ENCODE results near the gene TTC39B. TPM values are rescaled to one million over a fixed set of nuclear protein-coding genes. Genes with fewer than 3 reads are reported as not detected.

Gene TTC39B
- total and polyA plus RNA-seq, 2 donors (not counting 3 experiments of a cell fraction or from before 2014, with no cell fraction given) = 1.0 to 5.4 TPM

DNA sequence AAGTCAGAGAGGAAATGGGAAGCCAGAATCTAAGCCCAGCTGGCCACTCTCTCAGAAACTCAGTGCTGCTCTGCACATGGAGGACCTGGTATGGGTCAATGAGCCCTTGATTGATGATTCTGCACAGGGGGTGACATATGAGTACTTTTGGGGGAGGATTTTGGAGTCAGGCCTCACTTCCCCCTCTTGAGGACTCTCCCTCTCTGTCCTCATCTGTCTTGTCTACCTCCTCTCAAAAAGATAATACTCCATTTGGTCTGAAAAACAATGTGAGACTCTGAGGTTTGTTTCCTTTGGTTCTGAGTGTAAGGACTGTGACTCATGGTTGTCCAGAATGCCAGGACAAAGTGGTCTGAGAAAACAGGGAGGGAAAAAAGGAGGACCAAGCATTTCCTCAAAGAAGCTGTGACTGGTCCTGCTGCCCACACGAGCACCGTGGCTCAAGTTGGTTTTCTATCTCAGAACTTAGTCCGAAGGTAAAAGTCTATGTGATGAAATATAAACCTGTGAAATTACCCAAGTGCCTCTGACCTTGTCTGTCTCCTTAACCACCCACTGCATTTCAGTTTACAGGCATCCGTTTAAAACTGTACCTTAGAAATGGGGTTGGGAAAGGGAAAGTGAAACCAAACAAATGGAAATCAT is 11.1 kb downstream of the TTC39B start:
- intact Hi-C loops (cut with micrococcal nuclease) (loop anchor here (1.0 to 2.0 kb wide), 3 partner anchors 11 to 127 kb away; partner anchors contain the start of genes SNAPC3 and TTC39B), dilution Hi-C loops (cut with MboI; ENCODE audit: extremely low pct_ligation_motif_present, low sequenced_read_pairs) (no loop called here)
- Histone ChIP-seq H3K4me3 (replicated peaks in 1 of 3; ENCODE audit: insufficient read depth in 1 of 3, low read depth in 1 of 3, low read length in 3 of 3) (peak overlapping the region; percentile 29 to 85 (median 55)), H3K9me1 (replicated peaks; ENCODE audit: control insufficient read depth, extremely low read depth, insufficient read depth, low read length) (no peaks in the 10 kb centered on the region), H2AFZ (ENCODE audit: low read depth, low read length) (peak overlapping the region; percentile 74), H3K4me2 (ENCODE audit: insufficient read depth, low read length) (peak overlapping the region; percentile 95), H3K27ac (ENCODE audit: insufficient read depth, low read depth, low read length) (peak overlapping the region; percentile 90), H3K79me2 (ENCODE audit: control insufficient read depth, insufficient read depth, low read length) (no peaks in the 10 kb centered on the region), H3K4me1 (ENCODE audit: control insufficient read depth, extremely low read depth, insufficient read depth, low read length) (peaks cover 9% of the 10 kb centered on the region), H3K36me3 (ENCODE audit: control insufficient read depth in 2 of 2, extremely low read depth in 1 of 2, insufficient read depth in 2 of 2, low read length in 2 of 2) (no peaks in the 10 kb centered on the region), H3K9ac (replicated peaks; ENCODE audit: extremely low read depth, insufficient read depth, low read length) (peak overlapping the region; percentile 89), H3K27me3 (ENCODE audit: control insufficient read depth in 2 of 2, insufficient read depth in 2 of 2, low read length in 2 of 2) (no peaks in the 10 kb centered on the region), H3K9me3 (replicated peaks; ENCODE audit: control insufficient read depth, insufficient read depth, low read length) (no peaks in the 10 kb centered on the region), H4K20me1 (replicated peaks; ENCODE audit: control insufficient read depth, extremely low read depth, insufficient read depth, low read length) (no peaks in the 10 kb centered on the region)
- DNase-seq (ENCODE audit: low read depth, low spot score) (peak; percentile 87), FAIRE-seq (peak; percentile 94)
- CTCF ChIA-PET = interaction anchor here (1.1 to 1.9 kb wide), 4 partner anchors 9 to 47 kb away, joined by 3 to 9 read pairs (median 6); partner anchors contain the start of gene TTC39B
- BruUV-seq (replicated peaks) = TSS peak; percentile 88
- TF ChIP-seq JUN (IDR thresholded peaks at IDR 0.05; ENCODE audit: borderline replicate concordance, insufficient read depth, insufficient read length, low read depth) (peak; percentile 9), MYC (IDR thresholded peaks at IDR 0.05; ENCODE audit: low read depth, low read length) (no peak), POLR2AphosphoS5 (IDR thresholded peaks at IDR 0.05; ENCODE audit: insufficient read depth, low read depth, low read length) (peak; percentile 16), POLR2A (IDR thresholded peaks at IDR 0.05; ENCODE audit: low read depth, low read length) (no peak), FOS (IDR thresholded peaks at IDR 0.05; ENCODE audit: borderline replicate concordance, insufficient read depth, low read length) (peak; percentile 61)
- POLR2A ChIA-PET = no interaction called here

- Histone ChIP-seq H3K4me3 (replicated peaks in 1 of 3; ENCODE audit: insufficient read depth in 1 of 3, low read depth in 1 of 3, low read length in 3 of 3) (no peak overlapping the region), H3K9me1 (replicated peaks; ENCODE audit: control insufficient read depth, extremely low read depth, insufficient read depth, low read length) (no peaks in the 10 kb centered on the region), H3K27ac (ENCODE audit: insufficient read depth, low read depth, low read length) (no peak overlapping the region), H3K4me2 (ENCODE audit: insufficient read depth, low read length) (no peak overlapping the region), H3K27me3 (ENCODE audit: control insufficient read depth in 2 of 2, insufficient read depth in 2 of 2, low read length in 2 of 2) (no peaks in the 10 kb centered on the region), H3K4me1 (ENCODE audit: control insufficient read depth, extremely low read depth, insufficient read depth, low read length) (peaks cover 9% of the 10 kb centered on the region), H4K20me1 (replicated peaks; ENCODE audit: control insufficient read depth, extremely low read depth, insufficient read depth, low read length) (no peaks in the 10 kb centered on the region), H3K9me3 (replicated peaks; ENCODE audit: control insufficient read depth, insufficient read depth, low read length) (no peaks in the 10 kb centered on the region), H3K79me2 (ENCODE audit: control insufficient read depth, insufficient read depth, low read length) (no peaks in the 10 kb centered on the region), H2AFZ (ENCODE audit: low read depth, low read length) (no peak overlapping the region), H3K9ac (replicated peaks; ENCODE audit: extremely low read depth, insufficient read depth, low read length) (no peak overlapping the region), H3K36me3 (ENCODE audit: control insufficient read depth in 2 of 2, extremely low read depth in 1 of 2, insufficient read depth in 2 of 2, low read length in 2 of 2) (no peaks in the 10 kb centered on the region)
- no peak for FAIRE-seq
- no TSS peak for BruUV-seq (replicated peaks)
- no peak for DNase-seq (ENCODE audit: low read depth, low spot score)
- TF ChIP-seq GATA2 (IDR thresholded peaks at IDR 0.05; ENCODE audit: insufficient read depth, insufficient read length, low read depth, low read length) (no peak), MAX (IDR thresholded peaks at IDR 0.05; ENCODE audit: insufficient read depth, insufficient read length) (no peak), POLR2AphosphoS5 (IDR thresholded peaks at IDR 0.05; ENCODE audit: insufficient read depth, low read depth, low read length) (no peak), MYC (IDR thresholded peaks at IDR 0.05; ENCODE audit: low read depth, low read length) (no peak), EZH2 (IDR thresholded peaks at IDR 0.05; ENCODE audit: borderline replicate concordance, low read depth, low read length, severe bottlenecking) (no peak)
- TF ChIP-seq, protein P1, sequence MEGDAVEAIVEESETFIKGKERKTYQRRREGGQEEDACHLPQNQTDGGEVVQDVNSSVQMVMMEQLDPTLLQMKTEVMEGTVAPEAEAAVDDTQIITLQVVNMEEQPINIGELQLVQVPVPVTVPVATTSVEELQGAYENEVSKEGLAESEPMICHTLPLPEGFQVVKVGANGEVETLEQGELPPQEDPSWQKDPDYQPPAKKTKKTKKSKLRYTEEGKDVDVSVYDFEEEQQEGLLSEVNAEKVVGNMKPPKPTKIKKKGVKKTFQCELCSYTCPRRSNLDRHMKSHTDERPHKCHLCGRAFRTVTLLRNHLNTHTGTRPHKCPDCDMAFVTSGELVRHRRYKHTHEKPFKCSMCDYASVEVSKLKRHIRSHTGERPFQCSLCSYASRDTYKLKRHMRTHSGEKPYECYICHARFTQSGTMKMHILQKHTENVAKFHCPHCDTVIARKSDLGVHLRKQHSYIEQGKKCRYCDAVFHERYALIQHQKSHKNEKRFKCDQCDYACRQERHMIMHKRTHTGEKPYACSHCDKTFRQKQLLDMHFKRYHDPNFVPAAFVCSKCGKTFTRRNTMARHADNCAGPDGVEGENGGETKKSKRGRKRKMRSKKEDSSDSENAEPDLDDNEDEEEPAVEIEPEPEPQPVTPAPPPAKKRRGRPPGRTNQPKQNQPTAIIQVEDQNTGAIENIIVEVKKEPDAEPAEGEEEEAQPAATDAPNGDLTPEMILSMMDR (IDR thresholded peaks at IDR 0.05; ENCODE audit: extremely low read depth in 1 of 2, insufficient read depth in 1 of 2, low read depth in 1 of 2, low read length in 2 of 2) = no peak
- dilution Hi-C loops (cut with MboI; ENCODE audit: extremely low pct_ligation_motif_present, low sequenced_read_pairs) = no loop called here
- CTCF ChIA-PET = no interaction called here
- intact Hi-C loops (cut with micrococcal nuclease) = no loop called here
- POLR2A ChIA-PET = no interaction called here
Measured at GRCh38 chr9:15294604-15295003, 12.4 kb downstream of the TTC39B start.

Measured in endothelial cell of umbilical vein (primary cell).